BLaER1 treated with 17β-estradiol and CSF1 and Interleukin-3, amounts not matched to agents 10 nM and 100 nM (cell line): Measurements from ENCODE around the gene KCNAB2.
A peak's percentile ranks its signal among the peaks of the same experiment; 100 is the strongest.

Experiments used
- H3K27ac ChIP-seq, 11 experiments: shearing (Covaris generic); formaldehyde crosslinking; 2 replicates each; pipeline ENCODE4 v1.8.1; 2022
- H3K27me3 ChIP-seq, 11 experiments: shearing (Covaris generic); formaldehyde crosslinking; 2 replicates each; pipeline ENCODE4 v1.8.1; 2022
- H3K36me3 ChIP-seq, 11 experiments: shearing (Covaris generic); formaldehyde crosslinking; 2 replicates each; pipeline ENCODE4 v1.8.1; 2022
- H3K4me1 ChIP-seq, 10 experiments: shearing (Covaris generic); formaldehyde crosslinking; 2 replicates each; pipeline ENCODE4 v1.8.1; 2022
- H3K4me2 ChIP-seq, 11 experiments: shearing (Covaris generic); formaldehyde crosslinking; 2 replicates each; pipeline ENCODE4 v1.8.1; 2022
- H3K4me3 ChIP-seq, 10 experiments: shearing (Covaris generic); formaldehyde crosslinking; 2 replicates each; pipeline ENCODE4 v1.8.1; 2022
- H3K9ac ChIP-seq, 11 experiments: shearing (Covaris generic); formaldehyde crosslinking; 2 replicates each; pipeline ENCODE4 v1.8.1; 2022
- H3K9me3 ChIP-seq, 11 experiments: shearing (Covaris generic); formaldehyde crosslinking; replicated peaks in 1 of 11; 2 replicates each; pipeline ENCODE4 v1.8.1; 2022
- H4K20me1 ChIP-seq, 11 experiments: shearing (Covaris generic); formaldehyde crosslinking; 2 replicates each; pipeline ENCODE4 v1.8.1; 2022
- Cebpa-rat ChIP-seq, 11 experiments: shearing (Covaris generic); IDR thresholded peaks; 2 replicates each; pipeline ENCODE4 v1.8.1; 2022

KCNAB2 gene

DNA sequence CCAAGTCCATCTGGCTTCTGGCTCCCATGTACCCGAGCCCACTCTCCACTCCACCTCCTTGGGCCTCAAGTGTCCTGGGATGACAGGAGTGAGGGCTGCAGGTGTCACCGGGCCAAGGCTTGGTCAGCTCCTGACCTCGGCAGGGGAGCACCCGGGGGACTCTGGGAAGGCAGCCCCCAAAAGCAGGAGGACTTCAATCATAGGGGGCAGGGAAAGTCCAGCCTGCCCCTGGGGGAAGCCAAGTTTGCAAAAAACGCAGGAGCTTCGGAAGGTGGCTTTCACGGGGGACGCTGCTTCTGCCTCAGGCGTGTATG, 56.8 kb downstream of the KCNAB2 start:
- Histone ChIP-seq H3K4me2 (peak overlapping the region in 4 of 11 experiments; percentile 53 to 67 (median 58); a peak in 6 of 22 replicates), H3K9me3 (no peaks in the 10 kb centered on the region), H3K36me3 (peaks cover 14 to 28% (median 23%) of the 10 kb centered on the region in 11 experiments; a peak in 21 of 22 replicates), H3K9ac (0 out of 22 replicates have a peak overlapping the region, but pooled peaks of 1 of the 11 experiments have one; percentile 46), H4K20me1 (peaks cover 17 to 85% (median 38%) of the 10 kb centered on the region in 11 experiments; a peak in 21 of 22 replicates), H3K4me3 (no peak overlapping the region), H3K27ac (no peak overlapping the region), H3K4me1 (peaks cover 8 to 51% (median 36%) of the 10 kb centered on the region in 10 experiments; a peak in 19 of 20 replicates), H3K27me3 (no peaks in the 10 kb centered on the region)
- TF ChIP-seq Cebpa-rat (IDR thresholded peaks at IDR 0.05) = no peak

DNA sequence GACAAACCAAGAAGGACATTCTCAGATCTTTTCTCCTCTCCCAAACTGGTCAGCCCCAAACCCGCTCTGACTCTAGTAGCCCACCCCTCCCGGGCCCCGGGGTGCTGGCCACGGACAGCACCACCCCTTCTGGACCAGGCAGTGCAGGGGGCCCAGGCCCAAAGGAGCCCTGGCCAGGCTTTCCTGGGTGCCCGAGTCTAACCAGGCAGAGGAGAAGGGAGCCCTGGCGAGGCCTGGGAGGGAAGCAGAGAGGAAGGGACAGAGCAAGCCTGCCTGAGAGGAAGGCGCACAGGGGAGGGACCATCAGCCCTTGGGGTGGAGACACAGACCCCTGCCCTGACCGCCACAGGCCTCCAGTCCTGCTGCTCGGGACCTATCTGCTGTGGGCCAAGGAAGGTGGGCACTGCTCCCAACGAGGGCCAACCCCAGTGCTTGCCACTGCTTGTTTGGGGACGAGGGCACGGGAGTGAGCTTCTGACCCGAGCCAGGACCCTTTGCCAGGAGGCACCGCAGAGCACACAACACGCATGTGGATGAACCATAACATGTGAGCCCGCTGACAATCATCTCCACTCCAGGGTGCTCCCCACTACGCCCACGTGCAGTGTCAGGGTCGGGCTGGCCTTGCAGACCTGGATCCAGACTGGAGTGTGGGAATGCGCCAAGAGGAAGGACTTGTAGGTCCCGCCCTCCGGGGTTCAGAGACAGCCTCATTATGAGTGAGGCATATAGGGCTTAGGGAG, 57.6 kb downstream of the KCNAB2 start:
- no peak overlapping the region for H3K27ac ChIP-seq
- peaks cover 13 to 77% (median 31%) of the 10 kb centered on the region in 11 experiments; a peak in 20 of 22 replicates for H4K20me1 ChIP-seq
- H3K4me3 ChIP-seq = no peak overlapping the region
- H3K36me3 ChIP-seq = peaks cover 7 to 20% (median 15%) of the 10 kb centered on the region in 11 experiments; a peak in 21 of 22 replicates
- TF ChIP-seq Cebpa-rat (IDR thresholded peaks at IDR 0.05) = no peak
- no peak overlapping the region for H3K9ac ChIP-seq
- H3K4me1 ChIP-seq = peaks cover 0 to 49% (median 32%) of the 10 kb centered on the region in 10 experiments; a peak in 18 of 20 replicates
- no peaks in the 10 kb centered on the region for H3K9me3 ChIP-seq
- no peaks in the 10 kb centered on the region for H3K27me3 ChIP-seq
- no peak overlapping the region for H3K4me2 ChIP-seq

- peaks cover 13 to 71% (median 23%) of the 10 kb centered on the region in 11 experiments; a peak in 20 of 22 replicates for H4K20me1 ChIP-seq
- H3K27ac ChIP-seq = no peak overlapping the region
- no peaks in the 10 kb centered on the region for H3K27me3 ChIP-seq
- H3K9me3 ChIP-seq = no peaks in the 10 kb centered on the region
- H3K4me1 ChIP-seq = peaks cover 1 to 46% (median 33%) of the 10 kb centered on the region in 10 experiments; a peak in 18 of 20 replicates
- no peak overlapping the region for H3K4me2 ChIP-seq
- TF ChIP-seq Cebpa-rat (IDR thresholded peaks at IDR 0.05) = no peak
- H3K36me3 ChIP-seq = peaks cover under 1 to 13% (median 8%) of the 10 kb centered on the region in 11 experiments; a peak in 15 of 22 replicates
- H3K9ac ChIP-seq = no peak overlapping the region
- H3K4me3 ChIP-seq = no peak overlapping the region
Measured at GRCh38 chr1:6103854-6104530, 58.3 kb downstream of the KCNAB2 start.

DNA sequence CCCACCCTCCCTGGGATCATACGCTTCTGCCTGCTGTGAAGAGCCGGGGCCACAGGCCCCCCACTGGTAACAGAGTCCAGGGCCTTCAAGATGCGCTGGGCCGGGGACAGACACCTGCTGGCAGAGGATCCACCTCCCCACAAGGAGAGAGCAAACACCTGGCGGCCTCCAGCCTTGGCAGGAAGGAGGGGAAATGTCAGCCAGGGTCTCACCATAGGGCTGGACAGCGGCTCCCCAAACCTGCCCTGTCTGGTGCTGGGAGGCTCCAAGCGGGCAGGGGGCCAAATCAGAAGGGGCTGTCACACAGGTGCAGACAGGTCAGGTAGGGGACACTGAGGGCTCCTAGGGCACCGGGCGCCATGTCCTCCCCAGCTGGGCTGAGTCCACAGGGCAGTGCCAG, 58.9 kb downstream of the KCNAB2 start:
- H3K4me2 ChIP-seq = no peak overlapping the region
- H3K27me3 ChIP-seq = no peaks in the 10 kb centered on the region
- H3K36me3 ChIP-seq = peaks cover 0 to 6% (median 3%) of the 10 kb centered on the region in 11 experiments; a peak in 9 of 22 replicates
- H3K9me3 ChIP-seq = no peaks in the 10 kb centered on the region
- H3K4me1 ChIP-seq = peaks cover 5 to 48% (median 37%) of the 10 kb centered on the region in 10 experiments; a peak in 18 of 20 replicates
- peaks cover 8 to 71% (median 18%) of the 10 kb centered on the region in 11 experiments; a peak in 20 of 22 replicates for H4K20me1 ChIP-seq
- no peak overlapping the region for H3K9ac ChIP-seq
- no peak overlapping the region for H3K27ac ChIP-seq
- TF ChIP-seq Cebpa-rat (IDR thresholded peaks at IDR 0.05) = no peak
- no peak overlapping the region for H3K4me3 ChIP-seq

DNA sequence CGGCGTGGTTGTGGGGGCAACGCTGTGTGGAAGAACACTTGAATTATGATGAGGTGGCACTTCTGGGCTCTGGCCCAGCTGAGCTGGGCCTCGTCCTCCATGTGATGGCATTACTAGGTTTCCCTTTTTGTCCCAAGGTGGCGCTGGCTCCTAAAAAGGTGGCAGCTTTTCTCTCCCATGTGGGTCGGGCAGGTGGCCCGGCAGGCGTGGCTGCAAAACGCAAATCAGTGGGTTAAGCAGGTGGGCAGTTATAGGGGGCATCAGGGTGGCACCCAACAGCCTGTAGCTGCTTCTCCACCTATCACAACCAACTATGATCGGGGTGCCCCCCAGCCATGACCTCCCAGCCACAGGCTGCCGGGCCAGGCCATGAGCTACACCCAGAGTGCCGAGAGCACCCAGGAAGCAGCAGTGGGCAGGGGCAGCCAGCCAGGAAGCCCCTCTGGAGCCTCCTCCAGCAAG, 59.6 kb downstream of the KCNAB2 start:
- Histone ChIP-seq H3K9ac (peak overlapping the region in 1 of 11 experiments; percentile 33; a peak in 1 of 22 replicates), H3K4me1 (peaks cover 5 to 43% (median 36%) of the 10 kb centered on the region in 10 experiments; a peak in 18 of 20 replicates), H3K36me3 (no peaks in the 10 kb centered on the region; a peak in 1 of 22 replicates), H3K27me3 (no peaks in the 10 kb centered on the region), H3K9me3 (no peaks in the 10 kb centered on the region), H4K20me1 (peaks cover 2 to 67% (median 11%) of the 10 kb centered on the region in 11 experiments; a peak in 19 of 22 replicates), H3K4me2 (peak overlapping the region in 10 of 11 experiments; percentile 5 to 56 (median 26); a peak in 13 of 22 replicates), H3K27ac (peak overlapping the region in 3 of 11 experiments; percentile 26 to 55 (median 46); a peak in 4 of 22 replicates), H3K4me3 (no peak overlapping the region)
- no peak for TF ChIP-seq Cebpa-rat (IDR thresholded peaks at IDR 0.05)

GRCh38 chr1:6105763-6106162, 60.1 kb downstream of the KCNAB2 start:
- Histone ChIP-seq H3K4me3 (no peak overlapping the region), H3K4me2 (peak overlapping the region in 10 of 11 experiments; percentile 5 to 56 (median 26); a peak in 12 of 22 replicates), H3K36me3 (no peaks in the 10 kb centered on the region), H3K9me3 (no peaks in the 10 kb centered on the region), H3K27ac (peak overlapping the region in 3 of 11 experiments; percentile 26 to 55 (median 46); a peak in 4 of 22 replicates), H4K20me1 (peaks cover 0 to 62% (median 6%) of the 10 kb centered on the region in 11 experiments; a peak in 18 of 22 replicates), H3K27me3 (no peaks in the 10 kb centered on the region), H3K4me1 (peaks cover 5 to 40% (median 31%) of the 10 kb centered on the region in 10 experiments; a peak in 18 of 20 replicates), H3K9ac (peak overlapping the region in 2 of 11 experiments; percentile 18 to 33; a peak in 2 of 22 replicates)
- no peak for TF ChIP-seq Cebpa-rat (IDR thresholded peaks at IDR 0.05)

- Histone ChIP-seq H3K9ac (0 out of 22 replicates have a peak overlapping the region, but pooled peaks of 1 of the 11 experiments have one; percentile 18), H3K4me1 (peaks cover 5 to 34% (median 26%) of the 10 kb centered on the region in 10 experiments; a peak in 18 of 20 replicates)
Measured at GRCh38 chr1:6106321-6106731, 60.6 kb downstream of the KCNAB2 start.

DNA sequence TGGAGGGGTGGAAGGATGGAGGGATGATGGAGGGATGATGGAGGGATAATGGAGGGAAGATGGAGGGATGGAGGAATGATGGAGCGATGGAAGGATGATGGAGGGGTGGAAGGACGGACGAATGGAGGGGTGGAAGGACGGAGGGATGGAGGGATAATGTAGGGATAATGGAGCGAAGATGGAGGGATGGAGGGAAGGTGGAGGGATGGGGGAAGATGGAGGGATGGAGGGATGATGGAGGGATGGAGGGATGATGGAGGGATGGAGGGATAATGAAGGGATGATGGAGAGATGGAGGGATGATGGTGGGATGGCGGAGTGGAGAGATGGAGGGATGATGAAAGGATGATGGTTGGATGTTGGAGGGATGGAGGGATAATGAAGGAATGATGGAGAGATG, 61.3 kb downstream of the KCNAB2 start:
- Histone ChIP-seq H3K36me3 (no peaks in the 10 kb centered on the region), H3K4me1 (peaks cover 5 to 32% (median 24%) of the 10 kb centered on the region in 10 experiments; a peak in 18 of 20 replicates), H3K4me3 (no peak overlapping the region), H3K9ac (no peak overlapping the region), H3K27ac (no peak overlapping the region), H3K4me2 (no peak overlapping the region), H3K27me3 (no peaks in the 10 kb centered on the region), H4K20me1 (peaks cover 0 to 50% (median 0%) of the 10 kb centered on the region in 11 experiments; a peak in 8 of 22 replicates), H3K9me3 (no peaks in the 10 kb centered on the region)
- no peak for TF ChIP-seq Cebpa-rat (IDR thresholded peaks at IDR 0.05)

More at GRCh38 chr1:6106321-6106731, 60.6 kb downstream of the KCNAB2 start:
- no peak overlapping the region for H3K4me3 ChIP-seq
- H3K27me3 ChIP-seq = no peaks in the 10 kb centered on the region
- H3K36me3 ChIP-seq = no peaks in the 10 kb centered on the region
- no peak overlapping the region for H3K4me2 ChIP-seq
- no peak for TF ChIP-seq Cebpa-rat (IDR thresholded peaks at IDR 0.05)
- H3K9me3 ChIP-seq = no peaks in the 10 kb centered on the region
- no peak overlapping the region for H3K27ac ChIP-seq
- peaks cover 0 to 56% (median under 1%) of the 10 kb centered on the region in 11 experiments; a peak in 13 of 22 replicates for H4K20me1 ChIP-seq
